NB4 (cell line): Measurements from ENCODE around the gene SLC20A1.

Source experiments
- DNase-seq: peaks from one replicate; pipeline ENCODE4 v3.0.0; 2010; ENCODE audit warnings: low read depth
- H3K4me3 ChIP-seq: one replicate; pipeline ENCODE4 v1.5.1; 2011; ENCODE audit warnings: mild to moderate bottlenecking, low read depth, low read length, moderate library complexity
- MYC ChIP-seq: IDR thresholded peaks from 2 replicates; pipeline ENCODE4 v1.6.1; 2011; ENCODE audit warnings: low read depth, low read length
- POLR2A ChIP-seq: IDR thresholded peaks from 2 replicates; pipeline ENCODE4 v1.6.1; 2011; ENCODE audit warnings: mild to moderate bottlenecking; ENCODE audit not compliant: insufficient read length; ENCODE audit errors: extremely low read depth
- TF ChIP-seq, protein P1 (sequence below): IDR thresholded peaks from 2 replicates; pipeline ENCODE4 v1.6.1; 2011; ENCODE audit warnings: low read depth, low read length
- TF ChIP-seq, protein P2 (sequence below): IDR thresholded peaks from one replicate; pipeline ENCODE4 v1.5.1; 2012; ENCODE audit warnings: low read depth, low read length

Gene SLC20A1

GRCh38 chr2:112623913-112624777 lies 21.6 kb upstream of the SLC20A1 start:
- H3K4me3 ChIP-seq, result no peak overlapping the region
- peak; percentile 90 for DNase-seq
- no peak for TF ChIP-seq POLR2A
- TF ChIP-seq, protein P1, sequence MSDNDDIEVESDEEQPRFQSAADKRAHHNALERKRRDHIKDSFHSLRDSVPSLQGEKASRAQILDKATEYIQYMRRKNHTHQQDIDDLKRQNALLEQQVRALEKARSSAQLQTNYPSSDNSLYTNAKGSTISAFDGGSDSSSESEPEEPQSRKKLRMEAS, result peak; percentile 34; the same call in 1 of the 2 replicates

GRCh38 chr2:112625474-112626114 lies 20.1 kb upstream of the SLC20A1 start:
- DNase-seq, result peak; percentile 22
- TF ChIP-seq, protein P2, sequence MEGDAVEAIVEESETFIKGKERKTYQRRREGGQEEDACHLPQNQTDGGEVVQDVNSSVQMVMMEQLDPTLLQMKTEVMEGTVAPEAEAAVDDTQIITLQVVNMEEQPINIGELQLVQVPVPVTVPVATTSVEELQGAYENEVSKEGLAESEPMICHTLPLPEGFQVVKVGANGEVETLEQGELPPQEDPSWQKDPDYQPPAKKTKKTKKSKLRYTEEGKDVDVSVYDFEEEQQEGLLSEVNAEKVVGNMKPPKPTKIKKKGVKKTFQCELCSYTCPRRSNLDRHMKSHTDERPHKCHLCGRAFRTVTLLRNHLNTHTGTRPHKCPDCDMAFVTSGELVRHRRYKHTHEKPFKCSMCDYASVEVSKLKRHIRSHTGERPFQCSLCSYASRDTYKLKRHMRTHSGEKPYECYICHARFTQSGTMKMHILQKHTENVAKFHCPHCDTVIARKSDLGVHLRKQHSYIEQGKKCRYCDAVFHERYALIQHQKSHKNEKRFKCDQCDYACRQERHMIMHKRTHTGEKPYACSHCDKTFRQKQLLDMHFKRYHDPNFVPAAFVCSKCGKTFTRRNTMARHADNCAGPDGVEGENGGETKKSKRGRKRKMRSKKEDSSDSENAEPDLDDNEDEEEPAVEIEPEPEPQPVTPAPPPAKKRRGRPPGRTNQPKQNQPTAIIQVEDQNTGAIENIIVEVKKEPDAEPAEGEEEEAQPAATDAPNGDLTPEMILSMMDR, result no peak
- no peak for TF ChIP-seq POLR2A
- TF ChIP-seq MYC, result no peak
- TF ChIP-seq, protein P1, result no peak
- H3K4me3 ChIP-seq, result peak overlapping the region; percentile 39

DNA sequence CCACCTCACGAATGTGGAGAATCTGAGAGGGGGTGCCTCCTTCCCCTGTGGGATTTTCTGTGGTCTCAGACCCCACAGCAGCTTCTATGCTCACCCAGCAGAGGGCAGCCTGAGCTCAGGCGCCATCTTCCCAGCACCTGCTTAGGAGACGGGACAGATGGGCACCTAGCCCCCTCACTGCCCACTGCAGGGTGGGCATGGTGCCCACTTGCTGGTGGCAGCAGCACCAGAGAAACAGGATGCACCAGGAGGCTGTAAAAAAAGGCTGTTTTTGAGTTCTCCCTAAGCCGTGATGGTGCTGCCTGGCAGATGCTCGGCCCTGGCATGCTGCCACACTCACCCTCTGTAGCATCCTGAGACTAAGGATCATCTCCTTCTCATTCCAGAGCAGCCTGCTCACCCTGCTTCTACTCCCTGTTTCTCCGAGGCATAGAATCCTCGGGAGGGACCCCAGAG lies 19.1 kb upstream of the SLC20A1 start:
- peak overlapping the region; percentile 47 for H3K4me3 ChIP-seq
- DNase-seq, result peak; percentile 89
- TF ChIP-seq, protein P1, result peak; percentile 67
- peak; percentile 75; the same call in 1 of the 2 replicates for TF ChIP-seq MYC
- TF ChIP-seq, protein P2, result peak; percentile 96
- TF ChIP-seq POLR2A, result no peak

GRCh38 chr2:112627060-112628040 lies 18.4 kb upstream of the SLC20A1 start:
- peak overlapping the region; percentile 47 for H3K4me3 ChIP-seq
- TF ChIP-seq POLR2A (no peak), MYC (no peak; the same call in 1 of the 2 replicates)
- TF ChIP-seq, protein P1, result no peak
- TF ChIP-seq, protein P2, result no peak
- peak; percentile 96 for DNase-seq

- no peak overlapping the region for H3K4me3 ChIP-seq
- TF ChIP-seq POLR2A (no peak), MYC (no peak)
- TF ChIP-seq, protein P2, result no peak
- TF ChIP-seq, protein P1, result no peak
- DNase-seq, result no peak
Measured at GRCh38 chr2:112629224-112629623, 16.5 kb upstream of the SLC20A1 start.
